ENCODE results near the gene GGT7.

DNA sequence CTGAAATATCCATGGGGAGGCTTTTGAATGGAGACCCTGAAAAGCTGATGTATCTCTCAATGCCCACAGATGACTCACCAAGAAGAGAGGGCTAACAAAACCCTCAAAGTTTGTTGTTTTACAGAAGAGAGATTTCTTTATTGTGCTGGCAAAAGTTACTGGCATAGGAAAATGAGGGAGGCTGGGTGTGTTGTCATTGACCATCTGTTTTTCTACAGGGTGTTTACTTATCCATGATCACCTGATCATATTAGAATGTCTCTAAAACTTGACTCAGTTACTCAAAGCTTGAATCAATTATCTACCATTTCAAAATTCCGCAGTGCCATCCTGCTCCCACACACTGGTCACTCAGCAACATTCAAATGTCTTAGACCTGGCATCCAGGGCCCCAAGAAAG, 57.0 kb downstream of the GGT7 start:
- TF ChIP-seq, protein P1, sequence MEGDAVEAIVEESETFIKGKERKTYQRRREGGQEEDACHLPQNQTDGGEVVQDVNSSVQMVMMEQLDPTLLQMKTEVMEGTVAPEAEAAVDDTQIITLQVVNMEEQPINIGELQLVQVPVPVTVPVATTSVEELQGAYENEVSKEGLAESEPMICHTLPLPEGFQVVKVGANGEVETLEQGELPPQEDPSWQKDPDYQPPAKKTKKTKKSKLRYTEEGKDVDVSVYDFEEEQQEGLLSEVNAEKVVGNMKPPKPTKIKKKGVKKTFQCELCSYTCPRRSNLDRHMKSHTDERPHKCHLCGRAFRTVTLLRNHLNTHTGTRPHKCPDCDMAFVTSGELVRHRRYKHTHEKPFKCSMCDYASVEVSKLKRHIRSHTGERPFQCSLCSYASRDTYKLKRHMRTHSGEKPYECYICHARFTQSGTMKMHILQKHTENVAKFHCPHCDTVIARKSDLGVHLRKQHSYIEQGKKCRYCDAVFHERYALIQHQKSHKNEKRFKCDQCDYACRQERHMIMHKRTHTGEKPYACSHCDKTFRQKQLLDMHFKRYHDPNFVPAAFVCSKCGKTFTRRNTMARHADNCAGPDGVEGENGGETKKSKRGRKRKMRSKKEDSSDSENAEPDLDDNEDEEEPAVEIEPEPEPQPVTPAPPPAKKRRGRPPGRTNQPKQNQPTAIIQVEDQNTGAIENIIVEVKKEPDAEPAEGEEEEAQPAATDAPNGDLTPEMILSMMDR (IDR thresholded peaks at IDR 0.05; ENCODE audit: insufficient read depth, low read depth, low read length) = no peak
- TF ChIP-seq EZH2 (IDR thresholded peaks at IDR 0.05; ENCODE audit: insufficient read depth, low read length) = no peak
